GM19025 (cell line): ENCODE data around the gene SLC6A7.

Experiments
- ATAC-seq: cut with Tn5 transposase; IDR thresholded peaks from one replicate; pipeline ENCODE4 v1.9.1; 2021; ENCODE audit warnings: mild to moderate bottlenecking, low read depth, moderate library complexity; ENCODE audit not compliant: unreplicated experiment

Gene SLC6A7

GRCh38 chr5:150254363-150254762, 64.5 kb downstream of the SLC6A7 start:
- no peak for ATAC-seq

DNA sequence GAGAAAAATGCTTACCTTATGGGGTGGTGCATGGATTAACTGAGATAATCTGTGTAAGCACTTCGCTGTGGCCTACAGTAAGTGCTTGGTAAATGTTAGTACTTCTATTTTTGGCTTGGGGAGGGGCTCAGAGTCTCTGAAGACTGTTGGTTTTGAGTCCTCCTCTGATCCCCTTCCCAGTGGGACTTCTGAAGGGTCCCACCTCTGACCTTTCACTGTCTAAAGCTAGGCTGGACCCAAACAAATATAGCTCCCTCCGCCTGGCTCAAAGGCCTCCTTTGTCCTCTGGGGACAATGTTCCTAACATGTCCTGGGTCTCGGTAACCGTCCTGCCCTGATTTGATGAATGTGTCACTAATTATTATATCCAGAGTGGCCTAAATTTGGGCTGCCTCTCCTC, 64.9 kb downstream of the SLC6A7 start:
- ATAC-seq = no peak

- ATAC-seq = no peak
These were observed 66.0 kb downstream of the SLC6A7 start for GRCh38 chr5:150255659-150256409.

DNA sequence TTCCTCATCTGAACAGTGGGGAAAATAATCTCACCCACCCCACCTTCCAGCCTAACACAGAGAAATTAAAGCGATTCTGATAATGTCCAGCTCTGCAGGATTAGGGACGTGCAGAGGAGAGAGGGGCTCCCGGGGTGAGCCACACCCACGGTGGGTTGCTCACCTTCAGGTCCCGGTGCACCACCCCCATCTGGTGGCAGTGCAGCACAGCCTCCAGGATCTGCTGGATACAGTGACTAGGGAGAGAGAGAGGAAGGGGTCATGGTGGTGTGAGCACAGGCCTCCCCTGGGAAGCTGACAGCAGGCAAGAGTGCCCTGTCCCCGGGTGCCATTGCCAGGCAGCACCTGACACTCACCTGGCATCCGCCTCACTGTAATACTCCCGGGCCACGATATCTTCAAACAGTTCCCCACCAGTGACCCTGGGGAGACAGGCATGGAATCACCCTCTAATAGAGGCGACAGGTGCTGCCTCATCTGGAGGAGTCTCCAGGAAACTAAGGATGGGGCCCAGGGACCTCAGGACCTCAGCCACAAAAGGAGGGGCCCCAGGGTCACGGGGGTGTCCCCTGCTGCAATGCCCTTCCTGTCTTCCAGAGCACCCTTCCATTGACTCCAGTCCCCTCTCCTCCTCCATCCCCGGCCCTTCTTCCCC, 66.7 kb downstream of the SLC6A7 start:
- ATAC-seq = no peak

GRCh38 chr5:150257424-150257823, 67.6 kb downstream of the SLC6A7 start:
- ATAC-seq = no peak

- ATAC-seq = no peak
These were observed 68.3 kb downstream of the SLC6A7 start for GRCh38 chr5:150258130-150258529.
